ENCODE measurements around the gene AAR2. TPM values are rescaled to one million over a fixed set of nuclear protein-coding genes. Genes with fewer than 3 reads are reported as not detected.

The AAR2 gene
- total RNA-seq, 1 experiment from 2014 or later: 22.5 TPM

GRCh38 chr20:36193977-36194712 lies 42.1 kb upstream of the AAR2 start:
- ATAC-seq (no peak), DNase-seq (ENCODE audit: low spot score) (no peak)
- H3K4me1 Mint-ChIP-seq: no peaks in the 10 kb centered on the region
- CTCF ChIA-PET: interaction anchor here (0.6 to 4.3 kb wide), 5 partner anchors 9 to 205 kb away, joined by 3 to 19 read pairs (median 4); no protein-coding TSS in a partner anchor
- TF ChIP-seq ZBTB43 (CRISPR knock-in tag; IDR thresholded peaks at IDR 0.05): no peak
- no peak for TF ChIP-seq ATF1 (CRISPR knock-in tag; IDR thresholded peaks at IDR 0.05)
- TF ChIP-seq CDX4 (CRISPR knock-in tag; IDR thresholded peaks at IDR 0.05; ENCODE audit: borderline replicate concordance): no peak
- no peak for TF ChIP-seq NFATC4 (CRISPR knock-in tag; IDR thresholded peaks at IDR 0.05)
- no peak for TF ChIP-seq ZNF416 (CRISPR knock-in tag; IDR thresholded peaks at IDR 0.05)
- no peak for TF ChIP-seq NR3C1 (CRISPR knock-in tag; conservative IDR thresholded peaks at IDR 0.05; ENCODE audit: low read depth)
- no peak for TF ChIP-seq HMGA2 (CRISPR knock-in tag; IDR thresholded peaks at IDR 0.05)
- no peak for TF ChIP-seq FOXP4 (CRISPR knock-in tag; IDR thresholded peaks at IDR 0.05)
- TF ChIP-seq HMGXB4 (CRISPR knock-in tag; IDR thresholded peaks at IDR 0.05): no peak
- no peak for TF ChIP-seq USF1 (CRISPR knock-in tag; IDR thresholded peaks at IDR 0.05)
- TF ChIP-seq IRF2 (CRISPR knock-in tag; IDR thresholded peaks at IDR 0.05; ENCODE audit: borderline replicate concordance, low read depth): no peak
- TF ChIP-seq NR1H2 (CRISPR knock-in tag; IDR thresholded peaks at IDR 0.05): no peak
- no peak for TF ChIP-seq E2F4 (CRISPR knock-in tag; IDR thresholded peaks at IDR 0.05; ENCODE audit: borderline replicate concordance, low read depth)
- TF ChIP-seq CTCF (IDR thresholded peaks at IDR 0.05): no peak
- TF ChIP-seq PRRX2 (CRISPR knock-in tag; IDR thresholded peaks at IDR 0.05): no peak
- no peak for TF ChIP-seq NFYB (CRISPR knock-in tag; conservative IDR thresholded peaks at IDR 0.05; ENCODE audit: low read depth)
- TF ChIP-seq MXD4 (CRISPR knock-in tag; IDR thresholded peaks at IDR 0.05; ENCODE audit: borderline replicate concordance): no peak
- POLR2A ChIA-PET: no interaction called here
- peaks cover 6% of the 10 kb centered on the region for H3K36me3 Mint-ChIP-seq
- H3K27ac Mint-ChIP-seq: no peak overlapping the region
- H3K27me3 Mint-ChIP-seq (ENCODE audit: low read depth): no peaks in the 10 kb centered on the region
- no peaks in the 10 kb centered on the region for H3K9me3 Mint-ChIP-seq
- no peak overlapping the region for H3K4me3 Mint-ChIP-seq
